IMR-90 (cell line): ENCODE data around the gene TTC3. TPM values are rescaled to one million over a fixed set of nuclear protein-coding genes. Genes with fewer than 3 reads are reported as not detected.

Experiments used
- ATAC-seq: fragments of 200-7000 bp; cut with Tn5 transposase; 2 replicates; pipeline ENCODE4 v1.9.1; 2020; ENCODE audit warnings: low read depth, mild to moderate bottlenecking, moderate library complexity
- BruUV-seq: library from RNA; stranded (reverse); fragments of 400-500 nt; replicated peaks from 2 replicates; lab custom pipeline; 2021; lab: Mats Ljungman, UMichigan
- CTCF ChIA-PET: fragments of 300-600 bp; formaldehyde crosslinking; extraction: SDS; loops from one replicate; lab custom pipeline; 2021; ENCODE audit warnings: antibody characterized with exemption; lab: Yijun Ruan, JAX
- POLR2A ChIA-PET: fragments of 300-600 bp; sonication (Branson Sonifier 250); formaldehyde crosslinking; loops from one replicate; lab custom pipeline; 2022; ENCODE audit warnings: antibody characterized with exemption; ENCODE audit not compliant: unreplicated experiment; lab: Charles Lee
- DNase-seq: peaks from one replicate; pipeline ENCODE4 v3.0.0; 2013
- H2AFZ ChIP-seq: replicated peaks from 2 replicates; pipeline ENCODE3; 2013; ENCODE audit warnings: low read length, mild to moderate bottlenecking; ENCODE audit not compliant: poor library complexity
- H2AK5ac ChIP-seq: 2 replicates; pipeline ENCODE4 v1.6.1; 2013; ENCODE audit warnings: low read depth, low read length, inconsistent platforms
- H2AK9ac ChIP-seq: replicated peaks from 2 replicates; pipeline ENCODE3; 2013; ENCODE audit warnings: mild to moderate bottlenecking, low read depth, low read length, moderate library complexity; ENCODE audit not compliant: poor library complexity
- H2BK120ac ChIP-seq: 2 replicates; pipeline ENCODE4 v1.6.1; 2013; ENCODE audit warnings: low read depth, low read length, inconsistent platforms
- H2BK15ac ChIP-seq: 3 replicates; pipeline ENCODE4 v1.6.1; 2013; ENCODE audit warnings: low read depth, low read length, inconsistent platforms
- H2BK20ac ChIP-seq: 2 replicates; pipeline ENCODE4 v1.6.1; 2013; ENCODE audit warnings: low read depth, mild to moderate bottlenecking, inconsistent platforms, low read length, moderate library complexity
- H2BK5ac ChIP-seq: 2 replicates; pipeline ENCODE4 v1.6.1; 2013; ENCODE audit warnings: mild to moderate bottlenecking, low read depth, low read length, inconsistent platforms; ENCODE audit not compliant: poor library complexity, severe bottlenecking
- H3K14ac ChIP-seq: replicated peaks from 2 replicates; pipeline ENCODE4 v1.6.1; 2013; ENCODE audit warnings: low read depth, low read length, inconsistent platforms
- H3K18ac ChIP-seq: 2 replicates; pipeline ENCODE4 v1.6.1; 2013; ENCODE audit warnings: low read depth, low read length, control low read depth
- H3K23ac ChIP-seq: 2 replicates; pipeline ENCODE4 v1.6.1; 2013; ENCODE audit warnings: low read depth, low read length, inconsistent platforms
- H3K27ac ChIP-seq: 2 replicates; pipeline ENCODE4 v1.5.1; 2013; ENCODE audit warnings: mild to moderate bottlenecking, control low read depth, low read length; ENCODE audit not compliant: insufficient read depth
- H3K27me3 ChIP-seq: 2 replicates; pipeline ENCODE4 v1.6.1; 2013; ENCODE audit warnings: low read length; ENCODE audit not compliant: control insufficient read depth, insufficient read depth
- H3K36me3 ChIP-seq: 2 replicates; pipeline ENCODE4 v1.6.1; 2013; ENCODE audit warnings: low read length, mixed read lengths; ENCODE audit not compliant: control insufficient read depth, insufficient read depth
- H3K4ac ChIP-seq: 2 replicates; pipeline ENCODE4 v1.6.1; 2013; ENCODE audit warnings: low read depth, low read length, inconsistent platforms
- H3K4me1 ChIP-seq: 2 replicates; pipeline ENCODE4 v1.6.1; 2013; ENCODE audit warnings: low read length, mixed read lengths; ENCODE audit not compliant: control insufficient read depth, insufficient read depth
- H3K4me2 ChIP-seq: 2 replicates; pipeline ENCODE4 v1.6.1; 2013; ENCODE audit warnings: low read depth, mild to moderate bottlenecking, control low read depth, low read length, moderate library complexity
- H3K4me3 ChIP-seq: 2 replicates; pipeline ENCODE4 v1.5.1; 2013; ENCODE audit warnings: low read depth, mild to moderate bottlenecking, control low read depth, low read length, moderate library complexity; ENCODE audit not compliant: insufficient read depth
- H3K56ac ChIP-seq: 2 replicates; pipeline ENCODE4 v1.6.1; 2013; ENCODE audit warnings: low read length, inconsistent platforms; ENCODE audit not compliant: insufficient read depth; ENCODE audit errors: extremely low read depth
- H3K79me1 ChIP-seq, 2 experiments: 2 replicates each; pipeline ENCODE4 v1.6.1; 2013; ENCODE audit warnings: low read length in 2 of 2, inconsistent platforms in 1 of 2, low read depth in 1 of 2
- H3K9ac ChIP-seq: 2 replicates; pipeline ENCODE4 v1.6.1; 2013; ENCODE audit warnings: low read depth, low read length, control low read depth
- H3K9me1 ChIP-seq: 2 replicates; pipeline ENCODE4 v1.6.1; 2013; ENCODE audit warnings: low read length, inconsistent platforms; ENCODE audit not compliant: insufficient read depth
- H3K9me3 ChIP-seq: 2 replicates; pipeline ENCODE4 v1.6.1; 2013; ENCODE audit warnings: low read length; ENCODE audit not compliant: control insufficient read depth, insufficient read depth
- H4K20me1 ChIP-seq: 2 replicates; pipeline ENCODE4 v1.6.1; 2013; ENCODE audit warnings: low read length, inconsistent platforms; ENCODE audit not compliant: insufficient read depth
- H4K5ac ChIP-seq: 2 replicates; pipeline ENCODE4 v1.6.1; 2013; ENCODE audit warnings: mild to moderate bottlenecking, low read depth, low read length, control low read depth
- H4K8ac ChIP-seq, 2 experiments: 2 replicates each; pipeline ENCODE4 v1.6.1; 2013; ENCODE audit warnings: low read depth in 2 of 2, low read length in 2 of 2, control low read depth in 1 of 2, inconsistent platforms in 1 of 2
- H4K91ac ChIP-seq: 2 replicates; pipeline ENCODE4 v1.6.1; 2013; ENCODE audit warnings: low read depth, low read length, inconsistent platforms; ENCODE audit not compliant: insufficient read depth
- CEBPB ChIP-seq: IDR thresholded peaks from 2 replicates; pipeline ENCODE4 v1.6.1; 2012; ENCODE audit warnings: low read depth, low read length, improper control_type of control experiment
- CHD1 ChIP-seq: IDR thresholded peaks from 2 replicates; pipeline ENCODE4 v1.6.1; 2012; ENCODE audit warnings: low read depth, low read length, improper control_type of control experiment
- MXI1 ChIP-seq: IDR thresholded peaks from 2 replicates; pipeline ENCODE4 v1.6.1; 2012; ENCODE audit warnings: low read depth, mild to moderate bottlenecking, low read length, moderate library complexity, borderline replicate concordance
- NFE2L2 ChIP-seq: fragments of 150-350 bp; IDR thresholded peaks from 2 replicates; pipeline ENCODE4 v1.6.1; 2016; ENCODE audit warnings: low read depth, mild to moderate bottlenecking, low read length
- POLR2A ChIP-seq: IDR thresholded peaks from 2 replicates; pipeline ENCODE4 v1.6.1; 2012; ENCODE audit warnings: mild to moderate bottlenecking, low read depth, low read length
- RAD21 ChIP-seq: IDR thresholded peaks from 2 replicates; pipeline ENCODE4 v1.6.1; 2012; ENCODE audit warnings: low read length, improper control_type of control experiment
- RCOR1 ChIP-seq: IDR thresholded peaks from 2 replicates; pipeline ENCODE4 v1.6.1; 2012; ENCODE audit warnings: mild to moderate bottlenecking, low read length, improper control_type of control experiment; ENCODE audit not compliant: insufficient replicate concordance
- RFX5 ChIP-seq: IDR thresholded peaks from 2 replicates; pipeline ENCODE4 v1.8.0; 2012; ENCODE audit warnings: low read depth, mild to moderate bottlenecking, low read length, moderate library complexity
- SMC3 ChIP-seq: fragments of 150-350 bp; IDR thresholded peaks from 2 replicates; pipeline ENCODE4 v1.6.1; 2016; ENCODE audit warnings: low read depth, mild to moderate bottlenecking, antibody characterized with exemption, low read length, moderate library complexity
- WGBS, 2 experiments: methylation state at CpG; one replicate each; pipeline versions ENCODE4 v1.1.5 to v1.1.7; 2013; ENCODE audit warnings: missing lambda C conversion rate in 2 of 2; ENCODE audit not compliant: insufficient read length in 1 of 2; ENCODE audit errors: extremely low coverage in 2 of 2; 5-methylcytosine and 5-hydroxymethylcytosine counted together
- dilution Hi-C: fragments of 300-500 bp; cut with HindIII; formaldehyde crosslinking; loops from one replicate; pipeline ENCODE4 v1.14.3; 2018; ENCODE audit warnings: low sequenced_read_pairs; ENCODE audit not compliant: unreplicated experiment
- in situ Hi-C: fragments of 300-500 bp; cut with MboI; formaldehyde crosslinking; loops from 3 replicates; pipeline ENCODE4 v1.14.3; 2019; ENCODE audit warnings: low sequenced_read_pairs, inconsistent platforms, mixed read lengths
- intact Hi-C: fragments of 100-400 bp; cut with micrococcal nuclease; formaldehyde crosslinking; loops from 2 replicates; pipeline ENCODE4 v1.10.0; 2022
- polyA plus RNA-seq, 3 experiments: library from polyadenylated mRNA; depleted of rRNA; stranded (reverse); fragments of >200 nt; gene quantifications; 2 replicates each; pipeline ENCODE4 v1.2.3, GENCODE V29; 2012; ENCODE audit warnings: low replicate concordance in 1 of 3
- total RNA-seq: library from RNA; depleted of rRNA; stranded (reverse); fragments of >200 nt; gene quantifications from 2 replicates; pipeline ENCODE4 v1.2.3, GENCODE V29; 2012
- TF ChIP-seq, protein P1 (sequence below): conservative IDR thresholded peaks from 2 replicates; pipeline ENCODE4 v1.5.1; 2012; ENCODE audit warnings: mild to moderate bottlenecking, low read depth, low read length, improper control_type of control experiment
- TF ChIP-seq, protein P2 (sequence below): fragments of 150-350 bp; IDR thresholded peaks from 2 replicates; pipeline ENCODE4 v1.6.1; 2016; ENCODE audit warnings: low read depth, mild to moderate bottlenecking, low read length, moderate library complexity, borderline replicate concordance

The TTC3 gene
- total and polyA plus RNA-seq, 2 of the 4 experiments (the other 2 are of a cell fraction), result 96.7 to 293 TPM

DNA sequence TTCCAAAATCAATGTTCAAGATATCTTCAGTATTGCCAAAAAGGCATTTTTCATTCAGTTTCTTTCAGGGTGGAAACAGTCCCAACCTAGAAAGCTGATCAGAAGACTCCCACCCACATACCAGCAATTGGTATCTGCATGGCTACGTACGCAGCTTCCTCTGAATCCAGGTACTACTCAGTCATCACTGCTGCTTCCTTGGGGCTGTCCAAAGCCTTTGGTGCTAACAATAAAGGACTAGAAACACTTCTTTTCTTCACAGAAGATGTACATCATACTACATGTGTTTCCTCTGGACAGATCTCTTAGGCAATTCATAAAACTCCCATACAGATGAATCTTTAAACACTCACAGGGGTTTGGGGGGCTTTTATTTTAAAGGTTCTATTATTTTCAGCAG is 164.3 kb downstream of the TTC3 start:
- no peak overlapping the region for H2AK9ac ChIP-seq
- H3K4me1 ChIP-seq, result no peaks in the 10 kb centered on the region
- no peak overlapping the region for H3K4me3 ChIP-seq
- H3K9me1 ChIP-seq, result peaks cover 11% of the 10 kb centered on the region; the same call in 1 of the 2 replicates
- H3K9ac ChIP-seq, result no peak overlapping the region
- dilution Hi-C loops, result no loop called here
- BruUV-seq, result no TSS peak
- H3K36me3 ChIP-seq, result peaks cover 37% of the 10 kb centered on the region
- H2BK15ac ChIP-seq, result no peak overlapping the region
- no peak overlapping the region for H3K23ac ChIP-seq
- POLR2A ChIA-PET, result no interaction called here
- no peak overlapping the region for H3K14ac ChIP-seq
- no peak overlapping the region for H3K4me2 ChIP-seq
- ATAC-seq, result no peak
- no peak overlapping the region for H2BK120ac ChIP-seq
- H3K79me1 ChIP-seq, result peaks cover 5 to 37% of the 10 kb centered on the region in 2 experiments
- H4K5ac ChIP-seq, result no peak overlapping the region
- H2AK5ac ChIP-seq, result no peak overlapping the region
- no peak overlapping the region for H3K18ac ChIP-seq
- no peak overlapping the region for H2BK5ac ChIP-seq
- no peak overlapping the region for H2AFZ ChIP-seq
- H4K8ac ChIP-seq, result no peak overlapping the region
- no peak overlapping the region for H3K27ac ChIP-seq
- H3K4ac ChIP-seq, result no peak overlapping the region
- CTCF ChIA-PET, result no interaction called here
- H3K27me3 ChIP-seq, result no peaks in the 10 kb centered on the region
- DNase-seq, result no peak
- no peak overlapping the region for H2BK20ac ChIP-seq
- WGBS, 2 experiments, result no CpG with 5 or more reads among the region's 2 CpGs
- H4K91ac ChIP-seq, result no peak overlapping the region
- intact Hi-C loops, result no loop called here
- no peak overlapping the region for H3K56ac ChIP-seq
- TF ChIP-seq RAD21, result no peak
- TF ChIP-seq CHD1, result no peak
- no peak for TF ChIP-seq RFX5
- TF ChIP-seq MXI1, result no peak
- TF ChIP-seq, protein P1, sequence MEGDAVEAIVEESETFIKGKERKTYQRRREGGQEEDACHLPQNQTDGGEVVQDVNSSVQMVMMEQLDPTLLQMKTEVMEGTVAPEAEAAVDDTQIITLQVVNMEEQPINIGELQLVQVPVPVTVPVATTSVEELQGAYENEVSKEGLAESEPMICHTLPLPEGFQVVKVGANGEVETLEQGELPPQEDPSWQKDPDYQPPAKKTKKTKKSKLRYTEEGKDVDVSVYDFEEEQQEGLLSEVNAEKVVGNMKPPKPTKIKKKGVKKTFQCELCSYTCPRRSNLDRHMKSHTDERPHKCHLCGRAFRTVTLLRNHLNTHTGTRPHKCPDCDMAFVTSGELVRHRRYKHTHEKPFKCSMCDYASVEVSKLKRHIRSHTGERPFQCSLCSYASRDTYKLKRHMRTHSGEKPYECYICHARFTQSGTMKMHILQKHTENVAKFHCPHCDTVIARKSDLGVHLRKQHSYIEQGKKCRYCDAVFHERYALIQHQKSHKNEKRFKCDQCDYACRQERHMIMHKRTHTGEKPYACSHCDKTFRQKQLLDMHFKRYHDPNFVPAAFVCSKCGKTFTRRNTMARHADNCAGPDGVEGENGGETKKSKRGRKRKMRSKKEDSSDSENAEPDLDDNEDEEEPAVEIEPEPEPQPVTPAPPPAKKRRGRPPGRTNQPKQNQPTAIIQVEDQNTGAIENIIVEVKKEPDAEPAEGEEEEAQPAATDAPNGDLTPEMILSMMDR, result no peak
- no peak for TF ChIP-seq CEBPB
- TF ChIP-seq, protein P2, sequence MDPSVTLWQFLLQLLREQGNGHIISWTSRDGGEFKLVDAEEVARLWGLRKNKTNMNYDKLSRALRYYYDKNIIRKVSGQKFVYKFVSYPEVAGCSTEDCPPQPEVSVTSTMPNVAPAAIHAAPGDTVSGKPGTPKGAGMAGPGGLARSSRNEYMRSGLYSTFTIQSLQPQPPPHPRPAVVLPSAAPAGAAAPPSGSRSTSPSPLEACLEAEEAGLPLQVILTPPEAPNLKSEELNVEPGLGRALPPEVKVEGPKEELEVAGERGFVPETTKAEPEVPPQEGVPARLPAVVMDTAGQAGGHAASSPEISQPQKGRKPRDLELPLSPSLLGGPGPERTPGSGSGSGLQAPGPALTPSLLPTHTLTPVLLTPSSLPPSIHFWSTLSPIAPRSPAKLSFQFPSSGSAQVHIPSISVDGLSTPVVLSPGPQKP, result no peak
- no peak for TF ChIP-seq POLR2A
- TF ChIP-seq NFE2L2, result no peak
- no peak for TF ChIP-seq SMC3
- TF ChIP-seq RCOR1, result no peak
- in situ Hi-C loops, result no loop called here
- peaks cover 12% of the 10 kb centered on the region; the same call in 1 of the 2 replicates for H4K20me1 ChIP-seq
- no peaks in the 10 kb centered on the region for H3K9me3 ChIP-seq
